Measurements from ENCODE around the gene ZNF226. TPM values are rescaled to one million over a fixed set of nuclear protein-coding genes. Genes with fewer than 3 reads are reported as not detected.

Gene ZNF226
- total and polyA plus RNA-seq, 2 donors (not counting 1 experiment from before 2014, with no cell fraction given): 14.8 to 55.8 TPM

DNA sequence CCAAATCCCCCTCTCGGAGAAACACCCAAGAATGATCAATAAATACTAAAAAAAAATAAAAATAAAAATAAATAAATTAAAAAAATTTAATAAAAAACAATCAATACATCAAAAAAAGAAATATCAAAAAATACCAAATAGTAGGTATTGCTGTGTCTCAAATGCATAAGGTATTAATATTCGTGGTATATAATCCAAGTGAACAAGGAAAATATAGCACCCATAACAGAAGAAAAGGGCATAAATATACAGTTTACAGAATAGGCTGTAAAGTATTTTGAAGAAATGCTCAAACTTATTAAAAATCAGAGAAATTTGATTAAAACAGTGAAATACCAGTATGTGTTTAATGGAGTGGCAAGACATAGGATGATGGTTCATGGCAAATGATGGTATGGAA is 39.9 kb downstream of the ZNF226 start:
- Histone ChIP-seq H3K27me3 (replicated peaks in 1 of 4; ENCODE audit: control extremely low read depth in 1 of 4, control insufficient read depth in 3 of 4, insufficient read depth in 4 of 4, low read length in 3 of 4) (no peaks in the 10 kb centered on the region), H2AFZ (ENCODE audit: insufficient read depth, low read depth, low read length, poor library complexity, severe bottlenecking) (no peak overlapping the region), H3K9me3 (ENCODE audit: control extremely low read depth in 1 of 3, control insufficient read depth in 2 of 3, insufficient read depth in 1 of 3, low read length in 2 of 3) (peaks cover 7 to 18% (median 12%) of the 10 kb centered on the region in 3 donors), H3K36me3 (replicated peaks in 1 of 2; ENCODE audit: control extremely low read depth in 1 of 2, control insufficient read depth in 1 of 2, extremely low read depth in 1 of 2, insufficient read depth in 2 of 2, low read length in 1 of 2) (no peaks in the 10 kb centered on the region), H3K9ac (ENCODE audit: low read length) (no peak overlapping the region), H3K27ac (ENCODE audit: low read length in 2 of 2) (no peak overlapping the region), H3K4me2 (replicated peaks; ENCODE audit: low read depth, low read length, poor library complexity, severe bottlenecking) (no peak overlapping the region), H3K79me2 (ENCODE audit: control insufficient read depth, insufficient read depth, low read length) (no peaks in the 10 kb centered on the region), H3K4me1 (ENCODE audit: control insufficient read depth in 2 of 2, insufficient read depth in 2 of 2, low read length in 2 of 2) (peaks cover 4 to 7% of the 10 kb centered on the region in 2 donors), H3K4me3 (ENCODE audit: control extremely low read depth in 1 of 5, extremely low read depth in 1 of 5, insufficient read depth in 1 of 5, low read depth in 2 of 5, low read length in 4 of 5) (no peak overlapping the region), H4K20me1 (ENCODE audit: control insufficient read depth, insufficient read depth, low read length, poor library complexity, severe bottlenecking) (no peaks in the 10 kb centered on the region)
- intact Hi-C loops (cut with micrococcal nuclease): no loop called here
- peaks cover 17% of the 10 kb centered on the region for H3K27me3 Mint-ChIP-seq
- ChIA-PET CTCF (no interaction called here), POLR2A (no interaction called here)
- TF ChIP-seq, protein P1, sequence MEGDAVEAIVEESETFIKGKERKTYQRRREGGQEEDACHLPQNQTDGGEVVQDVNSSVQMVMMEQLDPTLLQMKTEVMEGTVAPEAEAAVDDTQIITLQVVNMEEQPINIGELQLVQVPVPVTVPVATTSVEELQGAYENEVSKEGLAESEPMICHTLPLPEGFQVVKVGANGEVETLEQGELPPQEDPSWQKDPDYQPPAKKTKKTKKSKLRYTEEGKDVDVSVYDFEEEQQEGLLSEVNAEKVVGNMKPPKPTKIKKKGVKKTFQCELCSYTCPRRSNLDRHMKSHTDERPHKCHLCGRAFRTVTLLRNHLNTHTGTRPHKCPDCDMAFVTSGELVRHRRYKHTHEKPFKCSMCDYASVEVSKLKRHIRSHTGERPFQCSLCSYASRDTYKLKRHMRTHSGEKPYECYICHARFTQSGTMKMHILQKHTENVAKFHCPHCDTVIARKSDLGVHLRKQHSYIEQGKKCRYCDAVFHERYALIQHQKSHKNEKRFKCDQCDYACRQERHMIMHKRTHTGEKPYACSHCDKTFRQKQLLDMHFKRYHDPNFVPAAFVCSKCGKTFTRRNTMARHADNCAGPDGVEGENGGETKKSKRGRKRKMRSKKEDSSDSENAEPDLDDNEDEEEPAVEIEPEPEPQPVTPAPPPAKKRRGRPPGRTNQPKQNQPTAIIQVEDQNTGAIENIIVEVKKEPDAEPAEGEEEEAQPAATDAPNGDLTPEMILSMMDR (IDR thresholded peaks at IDR 0.05): no peak
- TF ChIP-seq EZH2 (IDR thresholded peaks at IDR 0.05; ENCODE audit: borderline replicate concordance, insufficient read depth, low read depth, low read length, poor library complexity, severe bottlenecking): no peak
- no CpG with 5 or more reads among the region's 2 CpGs for WGBS (ENCODE audit: insufficient coverage)
- no peak for ATAC-seq (ENCODE audit: low read depth)
- DNase-seq: no peak
- peaks cover 7% of the 10 kb centered on the region for H3K9me3 Mint-ChIP-seq (ENCODE audit: insufficient read depth)
- no peak overlapping the region for H3K27ac Mint-ChIP-seq
- H3K4me1 Mint-ChIP-seq: peaks cover 11% of the 10 kb centered on the region
- no peak overlapping the region for H3K4me3 Mint-ChIP-seq

DNA sequence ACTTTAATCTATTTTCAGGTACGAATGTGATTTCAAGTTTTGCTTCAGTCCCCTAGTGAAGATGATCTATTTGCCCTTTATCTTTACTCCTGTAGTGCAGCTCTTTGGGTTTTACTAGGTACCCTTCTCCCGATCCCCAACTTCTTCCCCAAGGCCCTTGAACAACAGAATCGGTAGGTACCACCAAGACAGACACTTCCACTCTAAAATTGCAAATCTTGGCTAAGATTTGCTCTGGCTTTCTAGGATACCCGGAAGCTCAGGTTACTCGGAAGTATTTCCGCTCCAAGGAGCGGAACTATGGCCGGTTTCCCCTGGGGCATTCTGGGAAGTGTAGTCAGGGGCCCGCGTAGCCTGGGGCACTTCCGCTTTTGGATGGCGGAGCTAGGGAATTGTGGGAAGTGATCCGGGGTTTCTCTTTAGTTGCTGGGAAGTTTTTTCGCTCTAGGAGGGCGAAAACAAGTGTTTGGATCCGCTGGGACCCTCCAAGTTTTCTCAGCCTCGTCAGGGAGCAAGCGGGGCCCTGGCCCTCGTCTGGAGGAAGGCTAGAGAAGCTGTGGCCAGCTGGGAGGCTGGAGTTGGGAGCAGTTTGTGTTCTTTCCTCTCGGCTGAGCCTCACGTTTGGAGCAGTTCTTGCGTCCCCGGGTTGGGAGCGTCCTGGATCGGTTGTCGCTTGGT is 42.4 kb downstream of the ZNF226 start:
- Histone ChIP-seq H2AFZ (ENCODE audit: insufficient read depth, low read depth, low read length, poor library complexity, severe bottlenecking) (peak overlapping the region; percentile 94), H3K27ac (ENCODE audit: low read length in 2 of 2) (peak overlapping the region; percentile 71 to 86), H4K20me1 (ENCODE audit: control insufficient read depth, insufficient read depth, low read length, poor library complexity, severe bottlenecking) (no peaks in the 10 kb centered on the region), H3K9me3 (ENCODE audit: control extremely low read depth in 1 of 3, control insufficient read depth in 2 of 3, insufficient read depth in 1 of 3, low read length in 2 of 3) (peaks cover 8 to 18% (median 11%) of the 10 kb centered on the region in 3 donors), H3K4me3 (ENCODE audit: control extremely low read depth in 1 of 5, extremely low read depth in 1 of 5, insufficient read depth in 1 of 5, low read depth in 2 of 5, low read length in 4 of 5) (peak overlapping the region; percentile 70 to 93 (median 88)), H3K79me2 (ENCODE audit: control insufficient read depth, insufficient read depth, low read length) (peaks cover 2% of the 10 kb centered on the region), H3K36me3 (replicated peaks in 1 of 2; ENCODE audit: control extremely low read depth in 1 of 2, control insufficient read depth in 1 of 2, extremely low read depth in 1 of 2, insufficient read depth in 2 of 2, low read length in 1 of 2) (no peaks in the 10 kb centered on the region), H3K27me3 (replicated peaks in 1 of 4; ENCODE audit: control extremely low read depth in 1 of 4, control insufficient read depth in 3 of 4, insufficient read depth in 4 of 4, low read length in 3 of 4) (no peaks in the 10 kb centered on the region), H3K4me2 (replicated peaks; ENCODE audit: low read depth, low read length, poor library complexity, severe bottlenecking) (peak overlapping the region; percentile 89), H3K4me1 (ENCODE audit: control insufficient read depth in 2 of 2, insufficient read depth in 2 of 2, low read length in 2 of 2) (peaks cover 4 to 7% of the 10 kb centered on the region in 2 donors), H3K9ac (ENCODE audit: low read length) (peak overlapping the region; percentile 86)
- CTCF ChIA-PET: interaction anchor here (1.0 kb wide), 1 partner anchor 45 kb away, joined by 3 read pairs; no protein-coding TSS in a partner anchor
- H3K9me3 Mint-ChIP-seq (ENCODE audit: insufficient read depth): peaks cover 9% of the 10 kb centered on the region
- POLR2A ChIA-PET: interaction anchor here (1.0 to 1.2 kb wide), 2 partner anchors 98 to 156 kb away, joined by 3 to 4 read pairs; partner anchors contain the start of gene ZNF235
- peak; percentile 91 for DNase-seq
- WGBS (ENCODE audit: insufficient coverage): 6% methylated on average over 23 of the region's 26 CpGs
- TF ChIP-seq, protein P1 (IDR thresholded peaks at IDR 0.05): no peak
- no peak for TF ChIP-seq EZH2 (IDR thresholded peaks at IDR 0.05; ENCODE audit: borderline replicate concordance, insufficient read depth, low read depth, low read length, poor library complexity, severe bottlenecking)
- intact Hi-C loops (cut with micrococcal nuclease): loop anchor here (1.0 to 2.0 kb wide), 9 partner anchors 42 to 272 kb away; partner anchors contain the start of genes ZNF224, ZNF226, ZNF230 and ZNF233
- peaks cover 11% of the 10 kb centered on the region for H3K4me1 Mint-ChIP-seq
- H3K27me3 Mint-ChIP-seq: peaks cover 13% of the 10 kb centered on the region
- peak; percentile 91 for ATAC-seq (ENCODE audit: low read depth)
- peak overlapping the region; percentile 88 for H3K4me3 Mint-ChIP-seq
- H3K27ac Mint-ChIP-seq: peak overlapping the region; percentile 92
